ENCODE results near the gene RAB37. TPM values are rescaled to one million over a fixed set of nuclear protein-coding genes. Genes with fewer than 3 reads are reported as not detected.
A peak's percentile ranks its signal among the peaks of the same experiment; 100 is the strongest.

The RAB37 gene
- total and polyA plus RNA-seq, 3 experiments from 2014 or later = 5.8 to 125 (median 6.0) TPM

- peaks cover 12% of the 10 kb centered on the region for H3K36me3 ChIP-seq (ENCODE audit: insufficient read depth, low read length)
- H3K9me3 Mint-ChIP-seq = no peaks in the 10 kb centered on the region
These were observed 15.4 kb downstream of the RAB37 start for GRCh38 chr17:74752415-74752814.

GRCh38 chr17:74752822-74753401, 15.9 kb downstream of the RAB37 start:
- Histone ChIP-seq H3K9me3 (ENCODE audit: low read length) (no peaks in the 10 kb centered on the region), H3K4me3 (ENCODE audit: low read length) (peak overlapping the region; percentile 33), H3K4me1 (ENCODE audit: insufficient read depth, low read length) (peaks cover 72% of the 10 kb centered on the region), H3K27me3 (ENCODE audit: insufficient read depth, low read length, poor library complexity, severe bottlenecking) (no peaks in the 10 kb centered on the region), H3K36me3 (ENCODE audit: insufficient read depth, low read length) (peaks cover 12% of the 10 kb centered on the region), H3K27ac (ENCODE audit: low read depth, low read length) (peak overlapping the region; percentile 52)
- Mint-ChIP-seq H3K27me3 (no peaks in the 10 kb centered on the region), H3K9me3 (no peaks in the 10 kb centered on the region), H3K4me1 (peaks cover 60 to 72% (median 66%) of the 10 kb centered on the region in 3 donors), H3K4me3 (peak overlapping the region; percentile 95 to 100 (median 98)), H3K27ac (peak overlapping the region; percentile 88 to 96 (median 94)), H3K36me3 (peaks cover 17 to 59% (median 18%) of the 10 kb centered on the region in 3 donors)
- ChIA-PET POLR2A (interaction anchor here (1.0 kb wide), 1 partner anchor 15 kb away, joined by 3 read pairs; no protein-coding TSS in a partner anchor), CTCF (interaction anchor here (1.1 to 15.2 kb wide), 6 partner anchors 7 to 110 kb away, joined by 4 to 214 read pairs (median 80); partner anchors contain the start of genes NAT9, NHERF1 and RAB37)
- DNase-seq = no peak

More at GRCh38 chr17:74752415-74752814, 15.4 kb downstream of the RAB37 start:
- POLR2A ChIA-PET = interaction anchor here (1.0 kb wide), 1 partner anchor 14 kb away, joined by 3 read pairs; no protein-coding TSS in a partner anchor
- Mint-ChIP-seq H3K4me1 (peaks cover 58 to 72% (median 64%) of the 10 kb centered on the region in 3 donors), H3K27me3 (no peaks in the 10 kb centered on the region), H3K36me3 (peaks cover 17 to 59% (median 18%) of the 10 kb centered on the region in 3 donors), H3K27ac (peak overlapping the region; percentile 88 to 96 (median 94)), H3K4me3 (peak overlapping the region; percentile 95 to 100 (median 98))
- peaks cover 72% of the 10 kb centered on the region for H3K4me1 ChIP-seq (ENCODE audit: insufficient read depth, low read length)
- H3K9me3 ChIP-seq (ENCODE audit: low read length) = no peaks in the 10 kb centered on the region
- H3K27me3 ChIP-seq (ENCODE audit: insufficient read depth, low read length, poor library complexity, severe bottlenecking) = no peaks in the 10 kb centered on the region
- peak overlapping the region; percentile 52 for H3K27ac ChIP-seq (ENCODE audit: low read depth, low read length)
- CTCF ChIA-PET = interaction anchor here (1.1 to 15.2 kb wide), 5 partner anchors 14 to 110 kb away, joined by 4 to 214 read pairs (median 62); partner anchors contain the start of genes NAT9 and RAB37
- H3K4me3 ChIP-seq (ENCODE audit: low read length) = peak overlapping the region; percentile 33
- no peak for DNase-seq

GRCh38 chr17:74754832-74755231, 17.8 kb downstream of the RAB37 start:
- CTCF ChIA-PET = interaction anchor here (1.2 to 15.2 kb wide), 6 partner anchors 9 to 97 kb away, joined by 3 to 214 read pairs (median 80); partner anchors contain the start of genes NAT9, NHERF1 and RAB37
- Mint-ChIP-seq H3K4me3 (peak overlapping the region; percentile 95 to 100 (median 98)), H3K36me3 (peaks cover 14 to 55% (median 14%) of the 10 kb centered on the region in 3 donors), H3K4me1 (peaks cover 78 to 90% (median 84%) of the 10 kb centered on the region in 3 donors), H3K9me3 (no peaks in the 10 kb centered on the region), H3K27ac (peak overlapping the region; percentile 80 to 95 (median 90)), H3K27me3 (no peaks in the 10 kb centered on the region)
- no peaks in the 10 kb centered on the region for H3K9me3 ChIP-seq (ENCODE audit: low read length)
- H3K4me1 ChIP-seq (ENCODE audit: insufficient read depth, low read length) = peaks cover 91% of the 10 kb centered on the region
- H3K4me3 ChIP-seq (ENCODE audit: low read length) = peak overlapping the region; percentile 17
- H3K27me3 ChIP-seq (ENCODE audit: insufficient read depth, low read length, poor library complexity, severe bottlenecking) = no peaks in the 10 kb centered on the region
- POLR2A ChIA-PET = interaction anchor here (0.7 to 1.4 kb wide), 5 partner anchors 9 to 24 kb away, joined by 3 to 4 read pairs (median 3); no protein-coding TSS in a partner anchor
- DNase-seq = no peak
- H3K36me3 ChIP-seq (ENCODE audit: insufficient read depth, low read length) = peaks cover 12% of the 10 kb centered on the region
- H3K27ac ChIP-seq (ENCODE audit: low read depth, low read length) = no peak overlapping the region

GRCh38 chr17:74755533-74755932, 18.5 kb downstream of the RAB37 start:
- Histone ChIP-seq H3K36me3 (ENCODE audit: insufficient read depth, low read length) (peaks cover 12% of the 10 kb centered on the region), H3K4me1 (ENCODE audit: insufficient read depth, low read length) (peaks cover 98% of the 10 kb centered on the region), H3K4me3 (ENCODE audit: low read length) (peak overlapping the region; percentile 17), H3K27ac (ENCODE audit: low read depth, low read length) (no peak overlapping the region), H3K9me3 (ENCODE audit: low read length) (no peaks in the 10 kb centered on the region), H3K27me3 (ENCODE audit: insufficient read depth, low read length, poor library complexity, severe bottlenecking) (no peaks in the 10 kb centered on the region)
- Mint-ChIP-seq H3K27ac (peak overlapping the region in 7 of 8 donors; percentile 80 to 95 (median 90)), H3K4me1 (peaks cover 84 to 94% (median 91%) of the 10 kb centered on the region in 3 donors), H3K27me3 (no peaks in the 10 kb centered on the region), H3K9me3 (no peaks in the 10 kb centered on the region), H3K4me3 (peak overlapping the region; percentile 40 to 99 (median 98)), H3K36me3 (peaks cover 9 to 49% (median 14%) of the 10 kb centered on the region in 3 donors)
- DNase-seq = no peak
- ChIA-PET POLR2A (interaction anchor here (1.4 kb wide), 1 partner anchor 9 kb away, joined by 3 read pairs; no protein-coding TSS in a partner anchor), CTCF (interaction anchor here (1.2 to 15.2 kb wide), 6 partner anchors 9 to 98 kb away, joined by 3 to 214 read pairs (median 80); partner anchors contain the start of genes NAT9, NHERF1 and RAB37)

GRCh38 chr17:74756891-74757290, 19.8 kb downstream of the RAB37 start:
- H3K9me3 Mint-ChIP-seq = no peaks in the 10 kb centered on the region

GRCh38 chr17:74757502-74757901, 20.4 kb downstream of the RAB37 start:
- ChIA-PET POLR2A (interaction anchor here (2.4 to 3.2 kb wide), 3 partner anchors 7 to 19 kb away, joined by 7 to 38 read pairs (median 25); partner anchors contain the start of gene NHERF1), CTCF (interaction anchor here (3.8 to 15.2 kb wide), 5 partner anchors 7 to 100 kb away, joined by 43 to 214 read pairs (median 99); partner anchors contain the start of genes NAT9, NHERF1 and RAB37)
- no peak for DNase-seq
- H3K36me3 ChIP-seq (ENCODE audit: insufficient read depth, low read length) = peaks cover 13% of the 10 kb centered on the region
- peak overlapping the region; percentile 29 for H3K27ac ChIP-seq (ENCODE audit: low read depth, low read length)
- Mint-ChIP-seq H3K36me3 (peaks cover 5 to 44% (median 5%) of the 10 kb centered on the region in 3 donors), H3K4me1 (peaks cover 82 to 93% (median 85%) of the 10 kb centered on the region in 3 donors), H3K4me3 (peak overlapping the region; percentile 37 to 90 (median 85)), H3K27me3 (no peaks in the 10 kb centered on the region), H3K9me3 (no peaks in the 10 kb centered on the region), H3K27ac (peak overlapping the region; percentile 60 to 96 (median 89))
- H3K9me3 ChIP-seq (ENCODE audit: low read length) = no peaks in the 10 kb centered on the region
- no peaks in the 10 kb centered on the region for H3K27me3 ChIP-seq (ENCODE audit: insufficient read depth, low read length, poor library complexity, severe bottlenecking)
- peaks cover 98% of the 10 kb centered on the region for H3K4me1 ChIP-seq (ENCODE audit: insufficient read depth, low read length)
- peak overlapping the region; percentile 57 for H3K4me3 ChIP-seq (ENCODE audit: low read length)

More at GRCh38 chr17:74756891-74757290, 19.8 kb downstream of the RAB37 start:
- H3K4me3 ChIP-seq (ENCODE audit: low read length) = peak overlapping the region; percentile 57
- Mint-ChIP-seq H3K36me3 (peaks cover 7 to 47% (median 9%) of the 10 kb centered on the region in 3 donors), H3K27ac (peak overlapping the region in 7 of 8 donors; percentile 12 to 91 (median 90)), H3K4me1 (peaks cover 87 to 95% (median 91%) of the 10 kb centered on the region in 3 donors), H3K4me3 (peak overlapping the region in 5 of 7 donors; percentile 26 to 64 (median 45)), H3K27me3 (no peaks in the 10 kb centered on the region)
- H3K9me3 ChIP-seq (ENCODE audit: low read length) = no peaks in the 10 kb centered on the region
- CTCF ChIA-PET = interaction anchor here (3.8 to 15.2 kb wide), 5 partner anchors 7 to 99 kb away, joined by 43 to 214 read pairs (median 99); partner anchors contain the start of genes NAT9, NHERF1 and RAB37
- POLR2A ChIA-PET = interaction anchor here (0.7 kb wide), 1 partner anchor 17 kb away, joined by 3 read pairs; no protein-coding TSS in a partner anchor
- peaks cover 99% of the 10 kb centered on the region for H3K4me1 ChIP-seq (ENCODE audit: insufficient read depth, low read length)
- no peak for DNase-seq
- peaks cover 17% of the 10 kb centered on the region for H3K36me3 ChIP-seq (ENCODE audit: insufficient read depth, low read length)
- no peak overlapping the region for H3K27ac ChIP-seq (ENCODE audit: low read depth, low read length)
- H3K27me3 ChIP-seq (ENCODE audit: insufficient read depth, low read length, poor library complexity, severe bottlenecking) = no peaks in the 10 kb centered on the region

GRCh38 chr17:74757931-74758847, 21.1 kb downstream of the RAB37 start:
- peak overlapping the region; percentile 62 to 90 (median 85) for H3K4me3 Mint-ChIP-seq
- H3K27me3 Mint-ChIP-seq = no peaks in the 10 kb centered on the region
- peaks cover 0 to 44% (median 3%) of the 10 kb centered on the region in 3 donors for H3K36me3 Mint-ChIP-seq
- Histone ChIP-seq H3K27ac (ENCODE audit: low read depth, low read length) (peak overlapping the region; percentile 29), H3K4me3 (ENCODE audit: low read length) (peak overlapping the region; percentile 57), H3K36me3 (ENCODE audit: insufficient read depth, low read length) (peaks cover 8% of the 10 kb centered on the region), H3K9me3 (ENCODE audit: low read length) (no peaks in the 10 kb centered on the region), H3K4me1 (ENCODE audit: insufficient read depth, low read length) (peaks cover 98% of the 10 kb centered on the region), H3K27me3 (ENCODE audit: insufficient read depth, low read length, poor library complexity, severe bottlenecking) (no peaks in the 10 kb centered on the region)
- no peaks in the 10 kb centered on the region for H3K9me3 Mint-ChIP-seq
- DNase-seq = no peak
- ChIA-PET CTCF (interaction anchor here (1.2 to 15.2 kb wide), 9 partner anchors 8 to 111 kb away, joined by 3 to 214 read pairs (median 43); partner anchors contain the start of genes NAT9, NHERF1 and RAB37), POLR2A (interaction anchor here (1.3 to 3.2 kb wide), 4 partner anchors 8 to 104 kb away, joined by 3 to 38 read pairs (median 16); partner anchors contain the start of gene NHERF1)
- peak overlapping the region; percentile 74 to 96 (median 89) for H3K27ac Mint-ChIP-seq
- H3K4me1 Mint-ChIP-seq = peaks cover 80 to 92% (median 84%) of the 10 kb centered on the region in 3 donors
